HG03442 (cell line): ENCODE measurements around the gene RNF215.

ENCODE experiments used
- ATAC-seq: cut with Tn5 transposase; IDR thresholded peaks from one replicate; pipeline ENCODE4 v1.9.1; 2021; ENCODE audit warnings: mild to moderate bottlenecking, moderate library complexity; ENCODE audit not compliant: unreplicated experiment

RNF215 gene

DNA sequence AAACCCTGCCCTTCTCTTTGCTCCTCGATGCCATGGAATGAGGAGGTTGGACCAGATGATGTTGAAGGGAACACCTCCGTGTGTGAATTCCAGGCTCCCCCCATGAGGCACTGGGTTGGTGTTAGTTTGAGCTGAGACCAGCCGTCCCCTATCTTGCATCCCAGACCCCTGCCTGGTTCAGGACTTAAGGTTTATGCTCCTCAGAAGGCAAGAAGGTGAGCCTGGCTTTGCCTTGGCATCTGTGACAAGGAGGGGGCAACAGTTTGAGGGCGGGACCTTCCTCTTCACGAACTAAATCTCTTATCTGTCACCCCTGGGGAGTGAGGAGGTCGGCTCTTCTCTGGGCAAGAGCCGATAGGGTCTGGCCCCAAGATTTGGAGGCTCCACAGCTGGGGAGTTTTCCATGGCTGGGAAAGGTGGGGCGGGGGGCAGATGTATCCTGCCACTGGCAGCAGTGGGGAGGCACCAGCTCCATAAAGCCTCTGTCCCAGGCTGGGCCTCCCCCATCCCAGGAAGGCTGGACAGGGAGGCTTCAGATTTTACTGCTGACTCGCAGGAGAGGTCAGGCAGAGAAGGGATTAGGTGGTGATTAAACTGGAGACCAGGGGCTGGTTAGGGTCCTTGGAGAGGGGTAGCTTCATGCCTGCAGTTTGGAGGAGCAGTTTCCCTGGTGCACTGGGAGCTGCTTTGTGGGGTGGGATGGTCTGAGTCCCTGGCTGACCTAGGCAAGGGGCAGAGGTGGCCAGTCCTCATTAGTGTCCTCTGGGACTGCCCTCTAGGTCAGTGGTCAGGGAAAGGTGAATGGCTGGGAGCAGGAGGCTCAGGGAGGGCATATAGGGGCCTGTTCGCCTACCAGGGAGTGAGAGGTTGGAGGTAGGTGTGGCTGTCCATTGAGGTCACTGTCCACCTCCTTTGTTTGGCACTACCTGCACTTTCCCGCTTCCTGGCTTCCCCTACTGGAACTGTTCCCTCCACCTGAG lies 10.7 kb upstream of the RNF215 start:
- ATAC-seq = no peak

DNA sequence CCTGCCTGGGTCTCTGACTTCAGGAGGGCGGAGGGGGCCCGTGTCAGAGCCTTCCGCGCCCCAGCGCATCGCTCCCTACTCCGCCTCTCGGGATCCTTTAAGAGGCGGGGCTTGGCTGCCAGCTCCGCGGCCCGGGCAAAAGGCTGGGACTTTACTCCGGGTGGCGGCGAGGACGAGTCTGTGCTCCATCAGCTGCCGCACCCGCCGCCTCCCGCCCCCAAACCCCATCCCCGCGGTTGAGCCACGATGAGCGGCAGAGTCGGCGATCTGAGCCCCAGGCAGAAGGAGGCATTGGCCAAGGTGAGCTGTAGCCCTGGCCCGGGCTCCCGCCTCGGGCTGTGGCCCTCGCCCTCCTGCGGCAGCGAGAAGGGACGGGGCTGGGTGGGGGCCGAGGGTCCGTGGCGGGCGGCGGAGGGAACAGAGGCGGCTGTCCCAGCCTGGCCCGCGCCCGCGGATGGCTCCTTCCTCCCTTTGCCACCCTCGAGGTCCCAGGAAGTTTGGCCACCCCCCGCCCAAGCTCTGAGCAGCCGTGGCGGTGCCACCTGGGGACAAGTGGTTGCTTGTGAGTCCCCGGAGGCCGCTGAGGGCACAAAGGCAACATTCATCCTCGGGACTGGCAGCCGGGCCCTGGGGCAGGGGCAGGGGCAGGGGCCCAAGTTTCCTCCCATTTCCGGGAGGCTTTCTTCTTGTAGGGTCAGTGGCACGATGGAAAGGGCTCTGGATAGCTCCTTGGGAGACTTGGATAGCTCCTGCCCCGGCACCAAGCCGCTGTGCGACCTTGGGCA lies 9.9 kb upstream of the RNF215 start, which contains the start of gene SEC14L2:
SEC14L2 (plus strand) TSS at position 148 of the 785 bp plus-strand sequence; CDS start at position 247, 99 bp downstream.
- ATAC-seq = no peak

DNA sequence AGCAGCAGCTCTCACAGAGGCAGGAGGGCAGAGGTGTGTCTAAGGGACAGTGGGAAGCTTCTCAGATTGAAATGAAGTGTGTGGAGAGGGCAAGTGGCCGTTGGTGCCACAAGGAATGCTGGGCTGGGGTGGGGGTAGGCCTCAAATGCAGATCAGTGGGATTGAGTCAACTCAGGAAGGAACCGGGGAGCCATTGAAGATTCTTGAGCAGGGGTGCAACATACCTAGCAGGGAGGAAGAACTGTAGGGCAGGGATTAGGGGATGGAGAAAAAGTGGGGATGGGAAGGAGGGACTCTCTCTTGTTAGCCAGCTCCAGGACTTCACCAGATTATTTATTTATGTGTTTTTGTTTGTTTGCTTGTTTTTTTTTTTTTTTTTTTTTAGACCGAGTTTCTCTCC lies 6.7 kb upstream of the RNF215 start:
- no peak for ATAC-seq

DNA sequence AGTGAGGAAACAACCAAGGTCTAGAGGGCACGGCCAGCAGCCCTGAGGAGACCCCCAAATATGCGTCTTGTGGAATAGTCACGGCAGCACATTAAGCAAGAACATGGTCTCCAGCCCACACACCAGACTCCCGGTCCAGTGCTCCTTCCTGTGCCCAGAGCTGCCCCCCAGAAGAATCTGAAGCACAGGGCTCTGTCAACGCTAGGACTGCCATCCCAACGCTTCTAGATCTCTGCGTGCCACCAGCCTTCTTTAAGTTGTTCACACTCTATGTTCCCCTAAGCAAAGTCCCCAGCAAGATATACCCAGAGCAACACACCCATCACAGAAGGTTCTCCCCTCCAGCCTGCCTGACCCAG lies 6.1 kb upstream of the RNF215 start:
- ATAC-seq = no peak

DNA sequence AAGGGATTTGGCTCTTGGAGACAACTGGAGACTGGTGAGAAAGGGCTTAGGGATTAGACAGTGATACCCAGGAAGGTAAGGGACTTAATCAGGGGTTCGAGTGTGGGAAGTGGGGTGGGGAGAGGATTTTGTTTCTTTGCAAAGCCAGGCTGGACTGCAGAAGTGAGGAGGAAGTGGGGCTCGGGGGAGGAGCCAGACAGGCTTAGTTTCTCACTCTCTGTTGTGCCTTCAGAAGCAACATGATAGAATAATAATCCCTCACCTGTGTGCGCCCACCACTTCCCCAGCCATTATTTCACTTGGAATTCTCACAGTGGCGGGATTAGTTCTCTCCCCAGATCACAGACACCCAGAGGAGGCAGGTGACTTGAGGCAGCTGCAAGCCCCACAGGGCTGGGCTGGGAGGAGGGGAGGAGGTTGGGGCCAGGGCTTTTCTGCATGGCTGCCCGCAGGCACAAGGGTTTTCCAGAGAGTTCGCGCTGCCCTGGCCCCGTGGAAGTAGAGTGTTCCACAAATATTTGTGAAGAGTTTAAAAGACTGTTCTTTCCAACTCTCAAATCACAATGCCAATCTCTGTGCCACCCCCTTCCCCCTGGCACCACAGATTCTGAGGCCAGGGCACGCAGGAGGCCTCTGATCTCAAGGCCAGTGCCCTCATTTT lies 5.6 kb upstream of the RNF215 start:
- ATAC-seq = no peak

DNA sequence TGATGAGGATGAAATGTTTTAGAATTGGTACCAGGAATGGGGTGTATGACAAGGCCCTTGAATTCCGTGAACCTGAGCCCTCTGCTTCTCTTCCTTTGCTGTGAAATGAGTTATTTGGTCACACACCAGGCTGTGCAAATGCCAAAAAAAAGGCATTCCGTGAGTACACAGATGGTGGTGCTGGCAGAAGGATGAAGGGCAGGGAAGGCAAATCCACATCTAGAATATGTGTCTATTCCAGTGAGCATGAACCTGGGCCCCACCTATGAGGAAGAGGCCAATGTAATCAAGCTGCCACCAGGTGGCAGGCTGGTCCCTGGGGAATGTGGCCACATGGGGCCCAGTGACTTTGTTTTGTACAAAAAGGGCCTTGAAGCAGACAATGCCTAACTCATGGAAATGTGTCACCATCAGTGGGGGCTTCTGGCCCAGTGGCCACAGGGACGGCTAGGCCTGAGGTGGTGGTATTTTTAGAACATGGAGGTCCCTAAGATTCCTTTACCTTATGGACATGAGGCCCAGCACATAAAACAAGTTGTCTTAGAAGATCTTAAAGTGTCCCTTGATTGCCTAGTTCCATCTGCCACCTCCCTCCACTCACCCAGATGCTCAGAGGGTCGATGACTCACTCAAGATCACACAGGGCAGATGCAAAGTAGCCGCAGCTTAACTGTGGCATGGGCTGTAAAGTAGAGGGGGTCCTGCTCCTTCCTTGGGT lies 3.9 kb upstream of the RNF215 start:
- ATAC-seq = no peak

DNA sequence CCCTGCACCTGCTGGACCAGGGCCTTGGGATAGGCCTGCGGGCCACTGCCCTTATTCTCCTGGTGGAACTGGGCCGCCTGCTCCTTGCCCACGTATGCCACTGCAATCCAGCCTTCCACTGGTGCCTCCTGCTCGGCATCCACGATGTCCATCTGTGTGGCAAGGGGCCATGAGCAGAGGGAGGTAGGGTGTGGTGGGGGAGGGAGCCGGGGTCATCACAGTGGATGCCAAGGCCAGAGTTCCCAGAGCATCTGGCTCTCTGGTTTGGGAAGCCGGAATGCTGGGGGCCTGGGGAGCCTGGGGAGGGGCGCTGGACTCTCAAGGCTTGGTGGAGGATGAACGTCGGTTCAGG lies 627 bp downstream of the RNF215 start:
- no peak for ATAC-seq

DNA sequence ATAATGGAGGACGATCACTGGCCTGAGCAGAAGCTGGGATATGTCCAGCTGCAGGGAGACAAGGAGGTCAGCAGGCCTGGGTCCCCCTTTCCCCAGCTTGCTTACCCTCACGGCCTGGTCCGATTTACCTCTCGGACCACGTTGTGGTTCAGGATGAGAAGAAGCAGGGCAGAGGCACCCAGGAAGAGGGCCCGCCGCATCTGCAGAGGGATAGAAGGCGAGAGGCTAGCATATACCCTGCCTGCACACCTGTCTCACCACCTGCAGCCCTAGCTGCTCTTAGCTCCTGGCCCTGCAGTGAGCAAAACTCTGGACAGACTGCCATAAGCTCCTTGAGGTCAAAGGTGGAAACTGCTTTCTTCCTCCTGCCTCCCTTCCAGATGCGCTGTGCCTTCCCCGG lies 1.3 kb downstream of the RNF215 start:
- no peak for ATAC-seq

DNA sequence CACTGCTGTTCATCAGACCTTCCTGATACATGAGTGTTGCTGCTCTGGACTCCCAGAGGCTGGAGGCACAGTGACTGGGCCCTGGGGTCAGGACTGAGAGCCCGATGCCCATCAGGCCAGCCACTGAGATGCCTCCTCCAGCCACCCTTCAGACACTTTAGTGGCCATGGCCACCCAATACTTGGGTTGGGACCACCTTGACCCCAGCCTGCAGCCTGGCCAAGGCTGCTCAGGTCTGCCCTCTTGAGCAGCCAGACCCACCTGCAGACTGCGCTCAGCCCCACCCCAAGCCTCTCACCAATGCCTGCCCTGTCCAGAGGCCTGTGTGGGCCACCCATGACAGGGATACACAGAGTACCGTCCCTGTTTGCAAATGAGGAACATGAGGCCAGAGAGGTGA lies 4.2 kb downstream of the RNF215 start:
- ATAC-seq = no peak

DNA sequence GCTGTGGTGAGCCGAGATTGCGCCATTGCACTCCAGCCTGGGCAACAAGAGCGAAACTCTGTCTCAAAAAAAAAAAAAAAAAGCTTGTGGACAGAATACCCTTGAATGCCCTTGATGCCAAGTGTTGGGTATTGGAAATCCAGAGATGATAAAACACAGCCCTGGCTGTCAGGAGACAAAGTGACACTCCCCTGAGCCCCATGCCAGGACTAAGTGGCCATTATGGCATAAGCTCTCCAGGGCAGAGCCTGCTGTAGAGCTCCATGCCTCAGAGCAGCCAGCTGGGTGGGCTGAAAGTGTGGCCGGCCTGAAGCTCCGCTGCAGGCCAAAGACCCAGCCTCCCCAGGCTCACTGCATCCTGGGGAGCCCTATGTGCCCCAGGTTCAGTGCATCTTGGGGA lies 4.9 kb downstream of the RNF215 start:
- ATAC-seq = no peak

DNA sequence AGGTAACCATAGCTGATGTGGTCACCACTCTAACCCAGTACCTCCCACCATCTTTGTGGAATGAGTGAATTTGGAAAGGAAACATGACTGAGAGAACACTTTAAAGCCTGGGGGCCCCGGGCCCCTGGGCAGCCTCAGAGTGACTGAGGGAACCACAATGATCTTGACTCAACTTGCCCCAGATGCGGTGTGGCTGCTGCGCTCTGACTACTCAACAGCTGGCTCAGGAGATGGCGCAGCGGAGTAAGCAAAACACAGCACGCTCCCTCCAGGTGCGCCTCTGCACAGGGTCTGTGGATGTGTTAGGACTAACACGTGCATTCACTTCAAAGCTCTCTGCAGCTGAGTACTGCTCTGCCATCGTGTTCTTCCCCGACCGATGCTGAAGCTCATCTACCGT lies 5.9 kb downstream of the RNF215 start:
- no peak for ATAC-seq

DNA sequence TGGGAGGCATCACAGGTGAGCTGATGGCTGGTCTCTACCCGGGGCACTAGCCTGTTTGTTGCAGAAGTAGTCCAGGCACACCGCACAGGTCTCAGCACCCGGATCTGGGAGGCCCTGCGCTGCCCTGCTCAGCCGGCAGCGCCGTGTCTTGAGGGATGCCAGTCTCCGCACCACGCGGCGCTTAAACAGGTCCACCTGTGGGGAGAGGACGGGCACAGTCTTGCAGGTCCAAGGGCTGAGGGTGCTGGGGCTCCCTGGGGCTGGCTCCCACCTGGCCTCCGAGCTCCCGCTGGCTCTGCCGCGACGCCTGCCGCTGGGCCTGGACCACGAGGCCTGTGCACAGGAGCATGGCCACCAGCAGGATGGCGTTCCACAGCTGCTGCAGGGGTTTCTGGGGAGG lies 7.2 kb downstream of the RNF215 start:
- no peak for ATAC-seq

DNA sequence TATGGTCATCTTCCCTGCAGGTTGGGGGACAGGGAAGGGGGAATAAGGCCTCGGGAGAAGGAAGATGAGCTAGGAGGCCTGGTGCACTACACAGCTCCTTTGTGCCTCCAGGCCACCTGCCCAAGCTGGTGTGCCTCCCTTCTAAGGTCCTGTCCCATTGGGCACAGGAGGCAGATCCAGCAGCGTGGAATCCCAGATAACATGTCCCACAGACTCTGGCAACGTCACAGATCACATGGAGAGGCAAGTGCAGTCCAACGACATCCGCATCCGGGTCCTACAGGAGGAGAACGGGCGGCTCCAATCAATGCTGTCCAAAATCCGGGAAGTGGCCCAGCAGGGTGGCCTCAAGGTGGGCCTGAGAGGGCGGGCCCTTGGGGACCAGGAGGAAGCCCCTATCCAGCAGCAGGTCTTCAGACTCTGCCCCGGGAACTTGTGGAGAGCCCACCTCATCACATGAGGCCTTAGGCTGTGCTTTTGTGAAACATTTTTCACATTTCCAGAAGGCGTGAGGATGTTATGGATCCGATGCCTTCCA lies 11.8 kb downstream of the RNF215 start:
- no peak for ATAC-seq

DNA sequence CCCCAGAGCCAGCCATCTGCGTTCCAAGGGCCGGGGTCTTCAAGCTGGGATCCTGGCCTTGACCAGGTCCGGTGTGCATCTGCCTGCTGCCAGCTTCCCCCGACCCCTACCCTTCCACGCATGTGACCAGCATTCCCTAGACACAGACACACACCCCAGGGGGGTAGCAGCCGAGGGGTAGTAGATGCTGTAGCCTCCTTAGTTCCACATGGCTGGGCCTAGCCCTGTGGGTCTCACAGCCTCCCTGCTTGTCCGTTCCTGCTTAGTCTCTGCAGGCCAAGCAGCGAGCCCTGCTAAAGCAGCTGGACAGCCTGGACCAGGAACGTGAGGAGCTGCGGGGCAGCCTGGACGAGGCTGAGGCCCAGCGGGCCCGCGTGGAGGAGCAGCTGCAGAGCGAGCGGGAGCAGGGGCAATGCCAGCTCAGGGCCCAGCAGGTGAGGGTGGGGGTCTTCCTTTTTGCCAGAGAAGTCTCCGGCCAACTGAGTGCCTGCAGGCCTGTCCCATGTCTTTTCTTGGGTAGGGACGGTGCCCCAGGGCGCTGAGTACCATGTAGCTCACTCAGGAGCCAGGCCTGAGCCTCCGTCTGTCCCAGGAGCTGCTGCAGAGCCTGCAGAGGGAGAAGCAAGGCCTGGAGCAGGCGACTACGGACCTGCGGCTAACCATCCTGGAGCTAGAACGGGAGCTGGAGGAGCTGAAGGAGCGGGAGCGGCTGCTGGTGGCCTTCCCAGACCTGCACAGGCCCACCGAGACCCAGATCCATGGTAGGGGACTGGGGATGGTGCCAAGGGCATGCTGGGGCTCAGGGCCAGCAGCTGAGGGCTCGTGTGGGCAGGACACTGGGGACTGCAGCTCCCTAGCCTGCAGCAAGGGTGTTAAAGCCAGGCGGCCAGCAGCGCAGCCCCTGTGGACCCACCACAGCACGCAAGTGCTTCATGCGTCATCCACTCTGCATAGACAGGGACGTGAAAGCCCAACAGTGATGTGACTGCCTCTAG lies 13.6 kb downstream of the RNF215 start:
- ATAC-seq = no peak

DNA sequence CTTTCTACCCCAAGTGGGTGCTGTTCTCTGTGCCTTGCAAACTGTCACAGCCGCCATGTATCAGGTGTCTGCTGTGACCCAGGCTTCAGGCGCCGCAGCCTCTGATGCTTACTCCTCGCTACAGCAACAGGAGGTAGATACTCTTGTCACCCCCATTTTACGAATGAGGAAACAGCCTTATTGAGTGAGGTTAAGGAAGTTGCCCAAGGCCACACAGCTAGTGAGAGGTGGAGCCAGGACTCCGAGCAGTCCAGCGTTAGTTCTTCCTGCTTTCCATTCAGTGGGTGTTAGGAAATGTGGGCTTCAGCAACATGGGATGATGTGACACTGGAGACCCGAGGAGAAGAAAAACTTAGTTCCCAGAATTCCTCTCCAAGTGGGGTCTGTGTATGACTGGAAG lies 14.3 kb downstream of the RNF215 start:
- no peak for ATAC-seq

DNA sequence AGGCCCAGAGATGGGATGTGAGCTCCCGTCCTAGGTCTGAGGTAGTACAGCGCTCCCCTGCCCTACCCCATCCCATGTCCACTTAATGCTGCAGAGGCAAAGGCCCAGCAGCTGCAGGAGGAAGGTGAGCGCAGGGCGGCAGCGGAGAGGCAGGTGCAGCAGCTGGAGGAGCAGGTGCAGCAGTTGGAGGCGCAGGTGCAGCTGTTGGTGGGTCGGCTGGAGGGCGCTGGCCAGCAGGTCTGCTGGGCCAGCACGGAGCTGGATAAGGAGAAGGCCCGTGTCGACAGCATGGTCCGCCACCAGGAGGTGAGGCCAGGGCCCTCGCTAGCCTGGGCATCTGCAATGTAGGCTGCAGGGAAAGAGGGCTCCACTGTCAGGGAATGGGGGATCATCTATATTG lies 15.2 kb downstream of the RNF215 start:
- no peak for ATAC-seq

DNA sequence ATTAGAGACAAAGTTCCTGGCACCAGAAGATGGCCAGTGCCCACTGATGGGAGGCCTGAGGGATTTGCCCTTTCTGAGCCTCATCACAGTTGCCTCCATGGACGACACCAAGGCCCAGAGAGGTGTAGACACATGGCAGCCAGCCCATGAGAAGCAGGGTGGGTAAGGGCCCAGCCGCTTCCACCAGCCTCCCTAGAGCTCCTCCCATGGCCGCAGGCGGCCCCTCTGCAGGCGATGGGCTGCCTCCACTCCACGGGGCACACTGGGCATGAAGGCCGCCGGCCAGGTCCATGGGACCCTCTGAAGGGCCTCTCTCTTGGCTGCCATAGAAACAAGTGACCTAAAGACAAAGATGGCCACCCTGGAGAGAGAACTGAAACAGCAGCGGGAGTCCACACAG lies 15.9 kb downstream of the RNF215 start:
- ATAC-seq = no peak

DNA sequence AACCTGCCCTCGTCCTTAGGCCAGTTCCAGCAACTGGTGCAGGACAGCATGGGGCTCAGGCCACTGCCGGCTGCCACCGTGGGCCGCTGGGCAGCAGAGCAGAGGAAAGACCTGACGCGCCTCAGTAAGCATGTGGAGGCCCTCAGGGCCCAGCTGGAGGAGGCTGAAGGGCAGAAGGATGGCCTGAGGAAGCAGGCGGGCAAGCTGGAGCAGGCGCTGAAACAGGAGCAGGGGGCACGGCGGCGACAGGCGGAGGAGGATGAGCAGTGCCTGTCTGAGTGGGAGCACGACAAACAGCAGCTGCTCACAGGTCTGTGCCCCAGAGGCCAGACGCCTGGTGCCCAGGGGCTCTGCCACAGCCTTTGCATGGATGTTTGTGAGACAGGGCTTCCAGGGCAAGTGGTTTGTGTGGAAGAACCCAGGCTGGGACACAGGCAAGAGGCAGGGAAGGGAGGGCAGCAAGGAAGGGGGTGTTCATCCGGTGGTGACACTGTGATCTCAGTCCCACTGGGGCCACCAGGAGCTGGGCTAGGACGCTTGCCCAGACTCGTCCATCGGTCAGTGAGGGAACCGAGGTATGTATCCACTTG lies 16.5 kb downstream of the RNF215 start:
- no peak for ATAC-seq

DNA sequence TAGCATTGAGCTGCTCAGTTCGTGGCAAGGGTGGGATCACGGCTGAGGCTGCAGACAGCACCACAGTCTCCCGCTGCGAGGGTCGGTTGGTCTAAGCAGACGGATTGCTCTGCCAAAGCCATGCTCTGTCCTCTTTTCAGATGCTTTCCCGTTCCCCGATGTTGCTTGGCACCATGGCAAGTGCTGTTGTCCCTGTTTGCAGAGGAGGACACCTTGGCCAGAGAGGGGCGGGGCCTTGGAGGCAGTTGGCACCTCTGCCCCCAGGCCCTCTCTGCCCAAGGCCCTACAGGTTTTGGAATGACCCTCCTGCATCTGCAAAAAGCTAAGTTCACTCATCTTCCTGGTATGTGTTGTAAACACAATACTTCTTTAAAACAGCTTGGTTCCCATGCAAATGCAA lies 18.8 kb downstream of the RNF215 start:
- no peak for ATAC-seq
